HG03342 (cell line): ENCODE data around the gene EPHA10.
"Not testable (repeated sequence)": the region's sequence is repeated elsewhere in the genome, so short reads cannot be mapped to it uniquely, and the experiment has no call there.

Experiments
- ATAC-seq: cut with Tn5 transposase; IDR thresholded peaks from one replicate; pipeline ENCODE4 v1.9.1; 2021; ENCODE audit warnings: mild to moderate bottlenecking, moderate library complexity; ENCODE audit not compliant: unreplicated experiment

EPHA10 gene

GRCh38 chr1:37718901-37719571 is 45.9 kb downstream of the EPHA10 start:
- ATAC-seq: no peak

- ATAC-seq: no peak
Measured at GRCh38 chr1:37718181-37718900, 46.6 kb downstream of the EPHA10 start.

GRCh38 chr1:37717631-37718030 is 47.3 kb downstream of the EPHA10 start:
- no peak for ATAC-seq

- no peak for ATAC-seq
Measured at GRCh38 chr1:37716321-37716720, 48.6 kb downstream of the EPHA10 start.

- ATAC-seq: no peak
Measured at GRCh38 chr1:37714689-37715088, 50.2 kb downstream of the EPHA10 start.

- no peak for ATAC-seq
Measured at GRCh38 chr1:37714226-37714625, 50.7 kb downstream of the EPHA10 start.

GRCh38 chr1:37708471-37708870 is 56.4 kb downstream of the EPHA10 start:
- ATAC-seq: no peak

GRCh38 chr1:37705399-37705798 is 59.5 kb downstream of the EPHA10 start:
- ATAC-seq: no peak

GRCh38 chr1:37704966-37705365 is 60.0 kb downstream of the EPHA10 start:
- no peak for ATAC-seq

GRCh38 chr1:37703061-37703460 is 61.9 kb downstream of the EPHA10 start:
- ATAC-seq: no peak

GRCh38 chr1:37701051-37701450 is 63.9 kb downstream of the EPHA10 start:
- ATAC-seq: no peak

- ATAC-seq: no peak
Measured at GRCh38 chr1:37699147-37699546, 65.8 kb downstream of the EPHA10 start.

- no peak for ATAC-seq
Measured at GRCh38 chr1:37697737-37698136, 67.2 kb downstream of the EPHA10 start.

GRCh38 chr1:37697090-37697489 is 67.8 kb downstream of the EPHA10 start:
- ATAC-seq: no peak

GRCh38 chr1:37692834-37693175 is 72.1 kb downstream of the EPHA10 start:
- no peak for ATAC-seq

GRCh38 chr1:37692078-37692833 is 72.7 kb downstream of the EPHA10 start, which contains the start of gene CDCA8:
TSS of gene CDCA8 (plus strand) at chr1:37692516. CDS start at chr1:37692691, 175 bp downstream.
- peak; percentile 74 for ATAC-seq

- ATAC-seq: no peak
Measured at GRCh38 chr1:37691497-37692077, 73.3 kb downstream of the EPHA10 start.

- no peak for ATAC-seq
Measured at GRCh38 chr1:37688926-37689325, 76.0 kb downstream of the EPHA10 start.

- not testable (repeated sequence) for ATAC-seq
Measured at GRCh38 chr1:37687764-37688163, 77.2 kb downstream of the EPHA10 start.

GRCh38 chr1:37685722-37686121 is 79.2 kb downstream of the EPHA10 start:
- no peak for ATAC-seq

- not testable (repeated sequence) for ATAC-seq
Measured at GRCh38 chr1:37684182-37684581, 80.7 kb downstream of the EPHA10 start.
